Neuron (in vitro differentiated cells): ENCODE data around the gene KCNJ14.
"Not testable (repeated sequence)": the region's sequence is repeated elsewhere in the genome, so short reads cannot be mapped to it uniquely, and the experiment has no call there.

Experiments used
- H2AFZ ChIP-seq: one replicate; pipeline ENCODE4 v1.6.1; 2013; ENCODE audit warnings: low read depth, mild to moderate bottlenecking, inconsistent platforms, low read length, moderate library complexity
- H3K27me3 ChIP-seq: one replicate; pipeline ENCODE4 v1.6.1; 2013; ENCODE audit warnings: low read length; ENCODE audit not compliant: insufficient read depth
- H3K36me3 ChIP-seq: one replicate; pipeline ENCODE4 v1.6.1; 2013; ENCODE audit warnings: low read length; ENCODE audit not compliant: insufficient read depth
- H3K4me1 ChIP-seq: one replicate; pipeline ENCODE4 v1.6.1; 2013; ENCODE audit warnings: low read length; ENCODE audit not compliant: insufficient read depth
- H3K4me3 ChIP-seq: 2 replicates; pipeline ENCODE4 v1.5.1; 2013; ENCODE audit warnings: mild to moderate bottlenecking, low read length, moderate library complexity
- H3K9me3 ChIP-seq: one replicate; pipeline ENCODE4 v1.6.1; 2013; ENCODE audit warnings: low read length

KCNJ14 gene

DNA sequence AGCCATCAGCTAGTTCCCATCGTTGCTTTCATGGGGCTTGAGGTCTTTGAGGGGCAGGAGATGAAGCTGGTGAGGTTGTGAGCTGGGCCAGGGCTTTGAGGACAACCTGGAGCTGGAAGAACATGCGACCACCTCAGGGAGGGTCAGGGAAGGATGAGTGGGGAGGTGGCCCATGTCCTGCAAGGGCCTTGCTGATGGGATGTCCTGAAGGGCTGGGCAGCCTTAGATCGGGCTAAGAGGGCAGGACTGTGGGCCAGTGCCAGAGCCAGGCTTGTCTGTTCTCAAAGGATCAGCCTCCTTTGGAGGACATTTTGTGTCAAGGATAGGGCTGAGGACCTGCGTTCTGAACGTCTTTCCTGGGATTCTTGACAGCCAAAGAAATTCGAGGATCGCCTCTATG is 24.3 kb downstream of the KCNJ14 start:
- no peak overlapping the region for H2AFZ ChIP-seq
- no peaks in the 10 kb centered on the region for H3K9me3 ChIP-seq
- H3K36me3 ChIP-seq: peaks cover 59% of the 10 kb centered on the region

DNA sequence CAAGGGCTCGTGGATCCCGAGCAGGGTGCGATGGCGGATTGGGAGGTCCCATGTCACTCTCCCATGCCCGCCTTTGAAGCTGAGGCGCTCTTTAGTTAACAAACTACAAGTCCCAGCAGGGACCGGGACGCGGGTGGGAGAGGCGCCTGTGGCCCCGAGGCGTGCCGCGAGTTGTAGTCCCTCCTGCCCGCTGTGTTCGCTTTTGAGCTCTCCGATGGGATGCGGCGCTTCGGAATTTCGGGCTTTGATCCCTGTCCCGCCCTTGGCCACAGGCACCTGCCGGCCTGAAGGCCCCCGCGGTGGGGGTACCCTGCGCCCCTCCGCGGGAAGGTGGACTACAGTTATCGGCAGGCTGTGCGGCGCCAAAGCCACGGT is 24.8 kb downstream of the KCNJ14 start:
- Histone ChIP-seq H3K27me3 (no peaks in the 10 kb centered on the region), H2AFZ (no peak overlapping the region), H3K4me1 (no peaks in the 10 kb centered on the region), H3K4me3 (no peak overlapping the region), H3K9me3 (no peaks in the 10 kb centered on the region), H3K36me3 (peaks cover 55% of the 10 kb centered on the region)

More for the DNA sequence above, 24.3 kb downstream of the KCNJ14 start:
- H3K4me1 ChIP-seq: no peaks in the 10 kb centered on the region
- H3K27me3 ChIP-seq: no peaks in the 10 kb centered on the region
- H3K4me3 ChIP-seq: no peak overlapping the region

GRCh38 chr19:48480558-48481500 is 25.5 kb downstream of the KCNJ14 start:
- no peak overlapping the region for H3K4me3 ChIP-seq
- H3K27me3 ChIP-seq: no peaks in the 10 kb centered on the region
- no peak overlapping the region for H2AFZ ChIP-seq
- H3K4me1 ChIP-seq: no peaks in the 10 kb centered on the region
- H3K36me3 ChIP-seq: peaks cover 48% of the 10 kb centered on the region
- H3K9me3 ChIP-seq: no peaks in the 10 kb centered on the region

GRCh38 chr19:48481846-48482639 is 26.7 kb downstream of the KCNJ14 start:
- Histone ChIP-seq H2AFZ (no peak overlapping the region), H3K36me3 (peaks cover 38% of the 10 kb centered on the region), H3K4me3 (no peak overlapping the region)

DNA sequence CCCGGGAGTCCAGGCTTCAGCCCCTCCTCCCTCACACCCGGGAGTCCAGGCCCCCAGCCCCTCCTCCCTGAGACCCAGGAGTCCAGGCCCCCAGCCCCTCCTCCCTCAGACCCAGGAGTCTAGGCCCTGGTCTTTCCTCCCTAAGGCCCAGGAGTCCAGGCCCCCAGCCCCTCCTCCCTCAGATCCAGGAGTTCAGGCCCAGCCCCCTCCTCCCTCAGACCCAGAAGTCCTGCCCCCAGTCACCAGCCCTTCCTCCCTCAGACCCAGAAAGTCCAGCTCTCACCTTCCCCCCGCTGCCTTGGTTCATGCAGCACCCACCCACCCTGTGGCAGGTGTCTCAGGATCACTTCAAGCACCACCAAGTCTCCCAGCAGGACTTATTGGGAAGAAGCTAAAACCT is 27.9 kb downstream of the KCNJ14 start:
- no peak overlapping the region for H3K4me3 ChIP-seq
- no peaks in the 10 kb centered on the region for H3K4me1 ChIP-seq
- peaks cover 26% of the 10 kb centered on the region for H3K36me3 ChIP-seq
- no peak overlapping the region for H2AFZ ChIP-seq
- H3K27me3 ChIP-seq: no peaks in the 10 kb centered on the region
- H3K9me3 ChIP-seq: no peaks in the 10 kb centered on the region

More at GRCh38 chr19:48481846-48482639, 26.7 kb downstream of the KCNJ14 start:
- Histone ChIP-seq H3K9me3 (no peaks in the 10 kb centered on the region), H3K27me3 (no peaks in the 10 kb centered on the region), H3K4me1 (no peaks in the 10 kb centered on the region)

DNA sequence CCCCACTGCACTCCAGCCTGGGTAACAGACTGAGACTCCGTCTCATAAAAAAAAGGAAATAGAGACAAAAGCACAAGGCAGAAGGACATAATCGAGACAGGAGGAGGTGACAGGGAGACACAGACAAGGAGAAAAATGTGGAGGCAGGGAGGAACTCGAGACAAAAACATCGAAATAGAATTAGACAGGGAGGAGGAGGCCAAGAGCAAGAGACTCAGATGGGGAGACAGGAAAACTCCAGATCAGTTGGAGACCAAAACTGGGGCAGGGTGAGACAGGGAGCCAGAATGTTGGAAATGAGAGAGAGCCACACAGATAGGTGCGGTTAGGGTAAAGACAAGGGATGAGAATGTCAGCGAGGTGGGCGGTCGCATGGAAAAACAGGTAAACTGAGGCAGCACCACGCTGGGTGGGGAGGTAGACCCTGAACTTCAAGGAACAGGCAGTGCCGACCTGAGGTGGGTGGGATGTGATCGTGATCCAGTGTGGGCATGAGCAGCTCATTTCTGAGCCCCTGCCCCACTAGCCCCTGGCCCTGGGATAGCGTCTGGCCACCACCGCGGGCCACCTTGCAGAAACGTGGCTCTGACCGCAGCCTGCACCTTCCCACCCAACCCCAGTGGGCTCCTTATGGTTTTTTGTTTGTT is 29.0 kb downstream of the KCNJ14 start:
- Histone ChIP-seq H3K27me3 (no peaks in the 10 kb centered on the region), H2AFZ (no peak overlapping the region), H3K9me3 (no peaks in the 10 kb centered on the region), H3K36me3 (peaks cover 19% of the 10 kb centered on the region), H3K4me1 (no peaks in the 10 kb centered on the region), H3K4me3 (no peak overlapping the region)

DNA sequence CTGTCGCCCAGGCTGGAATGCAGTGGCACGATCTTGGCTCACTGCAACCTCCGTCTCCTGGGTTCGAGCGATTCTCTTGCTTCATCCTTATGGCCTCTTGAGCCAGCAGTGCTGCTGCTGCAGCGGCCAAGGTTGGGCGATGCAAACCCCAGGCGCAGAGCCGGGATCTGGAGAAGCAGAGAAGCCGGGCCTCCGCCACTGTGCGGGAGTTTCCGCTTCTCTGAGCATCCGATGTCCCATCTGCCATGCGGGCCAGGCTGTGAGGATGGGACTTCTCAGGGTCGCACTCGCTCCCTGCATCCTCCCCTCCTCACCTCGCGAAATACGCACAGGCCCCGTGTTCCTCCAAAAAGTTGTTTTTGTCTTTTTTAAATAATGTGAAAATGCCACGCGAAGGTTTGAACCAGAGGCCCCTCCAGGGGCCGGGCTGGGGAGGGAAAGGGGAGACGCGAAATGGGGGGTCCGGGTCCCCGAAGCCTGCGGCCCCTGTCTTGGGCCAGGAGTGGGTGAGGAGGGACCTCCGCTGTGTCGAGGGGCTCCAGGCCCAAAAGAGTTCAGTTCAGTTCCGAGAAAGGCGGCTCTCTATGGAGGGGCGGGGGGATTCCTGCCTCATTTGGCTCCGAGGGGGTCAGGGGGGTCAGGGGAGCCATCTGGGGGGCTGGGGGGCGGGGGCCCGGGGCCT is 29.7 kb downstream of the KCNJ14 start:
- no peaks in the 10 kb centered on the region for H3K27me3 ChIP-seq
- H3K9me3 ChIP-seq: no peaks in the 10 kb centered on the region

DNA sequence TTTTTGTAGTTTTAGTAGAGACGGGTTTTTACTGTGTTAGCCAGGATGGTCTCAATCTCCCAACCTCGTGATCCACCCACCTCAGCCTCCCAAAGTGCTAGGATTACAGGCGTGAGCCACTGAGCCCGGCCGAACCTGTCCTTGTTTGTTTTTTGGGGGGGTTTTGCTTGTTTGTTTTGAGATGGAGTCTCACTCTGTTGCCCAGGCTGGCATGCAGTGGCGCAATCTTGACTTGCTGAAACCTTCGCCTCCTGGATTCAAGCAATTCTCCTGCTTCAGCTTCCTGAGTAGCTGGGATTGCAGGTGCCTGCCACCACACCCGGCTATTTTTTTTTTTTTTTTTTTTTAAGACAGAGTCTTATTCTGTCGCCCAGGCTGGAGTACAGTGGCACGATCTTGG is 31.3 kb downstream of the KCNJ14 start:
- not testable (repeated sequence) for H2AFZ ChIP-seq, H3K27me3 ChIP-seq, H3K36me3 ChIP-seq, H3K9me3 ChIP-seq, H3K4me3 ChIP-seq, H3K4me1 ChIP-seq

More for the DNA sequence above, 29.7 kb downstream of the KCNJ14 start:
- Histone ChIP-seq H3K4me3 (no peak overlapping the region), H3K36me3 (peaks cover 13% of the 10 kb centered on the region), H3K4me1 (no peaks in the 10 kb centered on the region), H2AFZ (no peak overlapping the region)

GRCh38 chr19:48487544-48487943 is 32.2 kb downstream of the KCNJ14 start:
- Histone ChIP-seq H3K9me3 (no peaks in the 10 kb centered on the region), H2AFZ (no peak overlapping the region), H3K27me3 (peaks cover 16% of the 10 kb centered on the region), H3K4me3 (no peak overlapping the region), H3K4me1 (peaks cover 4% of the 10 kb centered on the region), H3K36me3 (no peaks in the 10 kb centered on the region)

- H3K36me3 ChIP-seq: no peaks in the 10 kb centered on the region
- H3K9me3 ChIP-seq: no peaks in the 10 kb centered on the region
- H3K4me1 ChIP-seq: peaks cover 4% of the 10 kb centered on the region
- H3K27me3 ChIP-seq: peaks cover 18% of the 10 kb centered on the region
- no peak overlapping the region for H2AFZ ChIP-seq
- no peak overlapping the region for H3K4me3 ChIP-seq
Measured at GRCh38 chr19:48487948-48488347, 32.6 kb downstream of the KCNJ14 start.

DNA sequence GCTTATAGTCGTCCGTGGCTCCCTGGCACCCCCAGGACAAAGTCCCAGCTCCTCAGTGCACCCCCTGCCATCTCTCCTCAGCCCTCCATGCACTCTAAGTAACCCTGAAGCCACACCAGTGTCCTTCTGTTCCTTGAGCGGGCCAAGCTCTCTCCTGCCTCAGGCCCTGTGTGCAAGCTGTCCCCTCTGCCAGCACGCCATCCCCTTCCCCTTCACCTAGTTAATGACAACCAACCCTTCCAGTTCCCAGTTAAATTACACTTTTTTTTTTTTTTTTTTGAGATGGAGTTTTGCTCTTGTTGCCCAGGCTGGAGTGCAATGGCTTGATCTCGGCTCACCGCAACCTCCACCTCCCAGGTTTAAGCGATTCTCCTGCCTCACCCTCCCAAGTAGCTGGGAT is 33.1 kb downstream of the KCNJ14 start:
- H3K4me3 ChIP-seq, H3K4me1 ChIP-seq, H3K36me3 ChIP-seq, H3K9me3 ChIP-seq, H2AFZ ChIP-seq: not testable (repeated sequence)
- H3K27me3 ChIP-seq: peaks cover 19% of the 10 kb centered on the region

DNA sequence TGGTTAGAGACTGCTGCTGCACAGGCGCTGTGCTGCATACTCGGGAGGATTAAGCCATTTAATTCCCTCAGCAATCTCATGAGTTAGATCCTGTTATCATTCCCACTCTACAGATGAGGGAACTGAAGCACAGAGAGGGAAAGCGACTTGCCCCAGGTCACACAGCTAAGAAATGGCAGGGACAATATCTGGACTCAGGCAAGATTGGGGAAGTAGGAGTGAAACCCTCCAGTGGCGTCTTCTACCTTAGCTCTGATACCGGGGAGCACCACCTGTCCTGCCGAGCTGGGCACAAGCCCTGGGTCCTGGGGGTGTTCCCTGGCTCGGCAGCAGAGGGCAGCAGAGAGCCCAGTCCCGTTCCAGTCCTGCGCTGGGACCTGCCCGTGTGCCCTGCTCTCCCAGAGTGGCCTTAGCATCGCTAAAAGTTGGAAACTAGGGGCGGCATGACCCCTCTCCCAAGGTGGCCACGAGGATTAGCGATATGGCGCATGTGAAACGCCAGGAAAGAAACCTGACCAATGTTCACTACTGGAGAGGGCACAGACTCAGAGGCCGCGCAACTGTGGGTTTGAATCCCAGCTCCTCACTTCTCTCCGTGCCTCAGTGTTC is 34.3 kb downstream of the KCNJ14 start:
- peaks cover 4% of the 10 kb centered on the region for H3K4me1 ChIP-seq
- no peaks in the 10 kb centered on the region for H3K36me3 ChIP-seq
- H3K9me3 ChIP-seq: no peaks in the 10 kb centered on the region
- H3K4me3 ChIP-seq: no peak overlapping the region
- no peak overlapping the region for H2AFZ ChIP-seq
- peaks cover 29% of the 10 kb centered on the region for H3K27me3 ChIP-seq
